Heart left ventricle (tissue), 13 donors: ENCODE data around the gene UBE2D3.

Experiments used
- CTCF ChIP-seq, 12 donors: fragments of 200-600 bp; sonication (generic) in 4 of 12; IDR thresholded peaks; one replicate each; pipeline versions ENCODE4 v1.5.0 to v1.8.0; 2018 to 2022; ENCODE audit warnings: antibody characterized with exemption in 12 of 12, mild to moderate bottlenecking in 5 of 12
- POLR2A ChIP-seq, 2 donors: fragments of 450-650 bp; IDR thresholded peaks; one replicate each; pipeline ENCODE4 v1.6.1; 2017; ENCODE audit warnings: antibody characterized with exemption in 2 of 2, mild to moderate bottlenecking in 2 of 2, moderate library complexity in 2 of 2
- donor health status: ischemic (EF 13 %, LVEDD 7.1; RV severe dilation, severe dysfunction).
- donor health status: DM: no; HTN: yes; CAD: no.
- donor health status: DM: no; HTN: no; CAD: no.
- donor health status: ischemic (EF 25% LVEDD 6.9; RV normal size, moderate dysfunction).
- donor health status: ischemic (EF 25% LVEDD 5.7; RV mildly dilated, moderate dysfunction).
- donor health status: ischemic (EF 35%, LVEDD 5.7; RV mildly dilated, moderate dysfunction).
- donor health status: nonischemic (EF 11% LVEDD 7.7; RV severe dilation, severe dysfunction).
- donor health status: DM: yes; HTN: yes; CAD: no.
- donor health status: PGD.
- donor health status: ischemic (EF 29% LVEDD 5.4; RV normal size, mild dysfunction).
- donor health status: nonischemic (EF 23%, LVEDD 6.1; RV moderate dilation, normal function).

- TF ChIP-seq CTCF (IDR thresholded peaks at IDR 0.05) = no peak
- TF ChIP-seq POLR2A (IDR thresholded peaks at IDR 0.05) = no peak
Observed at GRCh38 chr4:102862747-102863146, 35.4 kb upstream of the UBE2D3 start.
